Activated CD4-positive, alpha-beta T cell treated with anti-CD3 and anti-CD28 coated beads, Interleukin-2, amount 10 ng/mL, durations not matched to agents 7 days and 5 days (primary cell): ENCODE measurements around the gene CXCL13. TPM values are rescaled to one million over a fixed set of nuclear protein-coding genes. Genes with fewer than 3 reads are reported as not detected.
A peak's percentile ranks its signal among the peaks of the same experiment; 100 is the strongest.

Experiments used
- CTCF ChIA-PET: fragments of 350-600 bp; sonication (Branson Sonifier 250); formaldehyde crosslinking; loops from one replicate; lab custom pipeline; 2021; ENCODE audit warnings: antibody characterized with exemption; lab: Charles Lee
- POLR2A ChIA-PET: fragments of 350-600 bp; sonication (Branson Sonifier 250); formaldehyde crosslinking; loops from one replicate; lab custom pipeline; 2021; ENCODE audit warnings: antibody characterized with exemption; lab: Charles Lee
- DNase-seq: peaks from one replicate; pipeline ENCODE4 v3.0.0-alpha.2; 2020
- H3K27ac Mint-ChIP-seq: one replicate; pipeline ENCODE4 v1.8.0; 2021; ENCODE audit warnings: mild to moderate bottlenecking, moderate library complexity, mixed read lengths
- H3K27me3 Mint-ChIP-seq: one replicate; pipeline ENCODE4 v1.8.0; 2021; ENCODE audit warnings: mixed read lengths
- H3K36me3 Mint-ChIP-seq: one replicate; pipeline ENCODE4 v1.8.0; 2021; ENCODE audit warnings: low read depth, mixed read lengths
- H3K4me1 Mint-ChIP-seq: one replicate; pipeline ENCODE4 v1.8.0; 2021; ENCODE audit warnings: mixed read lengths
- H3K4me3 Mint-ChIP-seq: one replicate; pipeline ENCODE4 v1.8.0; 2021; ENCODE audit warnings: mild to moderate bottlenecking, moderate library complexity, mixed read lengths
- H3K9me3 Mint-ChIP-seq: one replicate; pipeline ENCODE4 v1.8.0; 2021; ENCODE audit warnings: mixed read lengths
- total RNA-seq, 2 experiments: library from RNA; stranded (reverse); gene quantifications; one replicate each; pipeline ENCODE4 v1.2.3, GENCODE V29; 2021

The CXCL13 gene
- total RNA-seq, 2 experiments from 2014 or later = not detected

DNA sequence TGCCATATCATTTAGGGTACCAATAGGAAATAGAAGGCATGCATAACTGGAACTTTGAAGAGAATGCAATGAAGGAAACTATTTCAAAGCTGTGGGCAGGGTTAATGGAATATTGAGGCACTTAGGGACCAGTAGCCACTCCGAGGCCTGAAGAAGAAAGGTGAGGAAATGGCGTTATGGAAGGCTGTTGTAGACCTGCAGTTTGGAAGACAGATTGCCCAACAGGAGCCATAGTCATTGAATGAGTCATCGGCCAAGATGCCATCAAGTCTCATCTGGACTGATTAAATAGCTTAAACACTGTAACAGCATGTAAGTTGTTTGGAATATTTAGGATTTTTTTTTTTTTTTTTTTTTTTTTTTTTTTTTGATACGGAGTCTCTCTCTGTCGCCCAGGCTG lies 11.6 kb downstream of the CXCL13 start:
- Mint-ChIP-seq H3K27ac (no peak overlapping the region), H3K9me3 (no peaks in the 10 kb centered on the region), H3K27me3 (peaks cover 16% of the 10 kb centered on the region), H3K36me3 (no peaks in the 10 kb centered on the region), H3K4me3 (no peak overlapping the region), H3K4me1 (peaks cover 5% of the 10 kb centered on the region)
- POLR2A ChIA-PET = no interaction called here
- DNase-seq = no peak
- CTCF ChIA-PET = interaction anchor here (1.0 to 2.3 kb wide), 3 partner anchors 16 to 153 kb away, joined by 3 to 8 read pairs (median 5); no protein-coding TSS in a partner anchor

DNA sequence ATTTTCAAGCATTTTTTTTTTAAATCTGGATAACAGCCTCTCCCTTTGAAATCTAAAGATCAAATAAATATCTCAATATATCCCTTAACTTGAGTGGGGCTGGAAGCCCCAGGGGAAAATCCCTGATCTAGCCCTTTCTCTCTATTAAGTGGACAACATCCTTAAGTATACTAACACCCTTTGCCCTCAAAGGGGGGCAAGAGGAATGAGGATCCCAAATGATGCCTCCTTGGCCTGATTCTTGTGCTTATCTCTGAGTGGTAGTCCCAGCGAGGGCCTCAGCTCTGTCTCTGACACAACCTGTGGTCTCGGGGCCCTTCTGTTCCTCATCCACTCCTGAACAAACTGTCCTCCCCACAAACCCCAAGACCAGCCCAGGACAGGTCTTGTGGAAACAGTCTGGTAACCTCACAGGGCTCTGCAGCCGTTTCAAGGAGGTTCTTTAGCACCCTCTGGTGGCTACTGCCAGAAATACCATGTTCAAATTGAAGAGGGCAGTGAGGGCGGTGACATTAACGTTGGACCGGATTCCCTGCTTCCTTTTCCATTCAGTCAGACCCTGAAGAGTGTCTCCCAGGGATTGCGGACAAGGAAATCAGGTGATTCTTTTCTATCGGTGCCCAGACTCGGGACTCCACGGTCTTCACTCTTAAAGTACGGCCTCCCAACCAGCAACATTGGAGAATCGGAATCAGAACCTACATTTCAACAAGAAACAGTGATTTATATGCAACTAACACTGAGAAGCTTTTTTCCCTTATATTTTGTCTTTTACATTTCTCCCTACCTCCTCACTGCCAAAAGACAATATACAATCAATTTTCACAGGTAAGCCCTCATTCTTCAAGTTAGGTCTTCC lies 13.0 kb downstream of the CXCL13 start:
- H3K27me3 Mint-ChIP-seq = peaks cover 15% of the 10 kb centered on the region
- no peak overlapping the region for H3K27ac Mint-ChIP-seq
- H3K4me3 Mint-ChIP-seq = no peak overlapping the region
- CTCF ChIA-PET = interaction anchor here (1.2 to 2.3 kb wide), 5 partner anchors 9 to 154 kb away, joined by 3 to 8 read pairs (median 5); no protein-coding TSS in a partner anchor
- peaks cover 5% of the 10 kb centered on the region for H3K4me1 Mint-ChIP-seq
- no peaks in the 10 kb centered on the region for H3K36me3 Mint-ChIP-seq
- H3K9me3 Mint-ChIP-seq = no peaks in the 10 kb centered on the region
- POLR2A ChIA-PET = no interaction called here
- peak; percentile 72 for DNase-seq

DNA sequence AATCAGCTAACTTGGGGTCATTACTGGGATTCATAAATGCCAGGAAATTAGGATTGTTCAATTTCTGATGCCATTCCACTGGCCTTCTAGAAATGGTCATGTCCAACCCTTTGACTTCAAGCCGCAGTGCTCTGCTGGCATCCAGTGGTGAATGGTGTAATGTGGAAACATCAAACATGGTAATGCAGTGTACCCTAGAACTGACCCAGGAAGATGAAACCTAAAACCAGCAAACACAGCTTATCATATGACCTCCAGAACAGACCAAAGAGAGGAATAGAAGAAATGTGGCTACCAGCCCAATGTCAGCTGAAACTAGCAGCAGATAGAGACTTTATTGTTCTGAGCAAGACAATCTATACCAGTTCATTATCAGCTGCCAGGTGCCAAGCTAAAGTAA lies 13.8 kb downstream of the CXCL13 start:
- Mint-ChIP-seq H3K36me3 (no peaks in the 10 kb centered on the region), H3K4me1 (peaks cover 5% of the 10 kb centered on the region), H3K4me3 (no peak overlapping the region), H3K27ac (no peak overlapping the region), H3K27me3 (peaks cover 15% of the 10 kb centered on the region), H3K9me3 (no peaks in the 10 kb centered on the region)
- DNase-seq = no peak
- ChIA-PET CTCF (interaction anchor here (0.5 to 1.5 kb wide), 5 partner anchors 9 to 435 kb away, joined by 3 to 6 read pairs (median 4); no protein-coding TSS in a partner anchor), POLR2A (no interaction called here)

DNA sequence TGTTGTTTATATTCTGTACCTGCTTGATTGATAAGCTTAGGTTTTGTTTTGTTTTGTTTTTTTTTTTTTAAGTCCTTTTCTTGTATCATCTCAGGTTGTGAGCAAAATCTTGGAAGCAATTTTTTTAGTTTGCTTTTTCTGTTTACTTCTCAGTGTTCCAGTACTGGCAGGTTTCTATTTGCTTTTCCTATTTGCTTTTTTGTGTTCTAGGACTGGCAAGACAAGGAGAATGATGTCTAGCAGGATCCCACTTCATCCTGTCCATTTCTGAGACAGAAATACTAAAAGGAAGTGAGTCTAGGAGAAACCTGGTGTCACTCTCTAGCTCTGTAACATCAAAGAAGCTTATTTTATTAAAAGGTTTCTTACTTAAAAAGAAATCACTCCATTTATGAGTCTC lies 15.6 kb downstream of the CXCL13 start:
- no peak for DNase-seq
- POLR2A ChIA-PET = no interaction called here
- H3K4me1 Mint-ChIP-seq = peaks cover 5% of the 10 kb centered on the region
- H3K27me3 Mint-ChIP-seq = peaks cover 15% of the 10 kb centered on the region
- H3K27ac Mint-ChIP-seq = no peak overlapping the region
- CTCF ChIA-PET = interaction anchor here (0.6 kb wide), 1 partner anchor 236 kb away, joined by 3 read pairs; no protein-coding TSS in a partner anchor
- H3K9me3 Mint-ChIP-seq = no peaks in the 10 kb centered on the region
- H3K4me3 Mint-ChIP-seq = no peak overlapping the region
- H3K36me3 Mint-ChIP-seq = no peaks in the 10 kb centered on the region

DNA sequence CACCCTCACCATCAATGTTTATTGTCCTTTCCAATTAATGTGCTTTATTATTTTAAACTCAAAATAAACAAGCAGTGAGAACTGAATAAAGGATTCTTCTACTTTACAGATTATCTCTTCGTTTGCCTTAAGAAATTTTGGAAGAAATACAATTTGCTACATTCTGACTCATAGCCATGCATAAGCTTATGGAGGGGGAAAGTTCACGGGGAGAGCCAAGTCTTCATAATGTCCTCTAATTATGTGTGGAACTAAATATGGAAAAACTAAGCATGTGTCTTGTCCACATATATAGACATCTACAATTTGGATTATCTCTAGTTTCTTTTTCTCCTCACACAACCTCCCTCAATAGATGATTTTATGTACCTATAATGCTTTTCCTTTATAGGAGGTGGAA lies 17.5 kb downstream of the CXCL13 start:
- no peaks in the 10 kb centered on the region for H3K9me3 Mint-ChIP-seq
- H3K27me3 Mint-ChIP-seq = peaks cover 15% of the 10 kb centered on the region
- CTCF ChIA-PET = no interaction called here
- POLR2A ChIA-PET = no interaction called here
- no peak for DNase-seq
- H3K36me3 Mint-ChIP-seq = no peaks in the 10 kb centered on the region
- H3K4me1 Mint-ChIP-seq = peaks cover 5% of the 10 kb centered on the region
- H3K27ac Mint-ChIP-seq = no peak overlapping the region
- no peak overlapping the region for H3K4me3 Mint-ChIP-seq

- Mint-ChIP-seq H3K27ac (no peak overlapping the region), H3K9me3 (no peaks in the 10 kb centered on the region), H3K4me1 (no peaks in the 10 kb centered on the region), H3K36me3 (no peaks in the 10 kb centered on the region), H3K27me3 (peaks cover 11% of the 10 kb centered on the region), H3K4me3 (no peak overlapping the region)
- ChIA-PET CTCF (interaction anchor here (0.5 kb wide), 1 partner anchor 1125 kb away, joined by 3 read pairs; no protein-coding TSS in a partner anchor), POLR2A (no interaction called here)
- no peak for DNase-seq
Measured at GRCh38 chr4:77624213-77624612, 18.6 kb downstream of the CXCL13 start.

- peaks cover 3% of the 10 kb centered on the region for H3K36me3 Mint-ChIP-seq
- H3K4me1 Mint-ChIP-seq = peaks cover 12% of the 10 kb centered on the region
- DNase-seq = no peak
- no peak overlapping the region for H3K27ac Mint-ChIP-seq
- no peaks in the 10 kb centered on the region for H3K9me3 Mint-ChIP-seq
- ChIA-PET POLR2A (no interaction called here), CTCF (no interaction called here)
- no peak overlapping the region for H3K4me3 Mint-ChIP-seq
- H3K27me3 Mint-ChIP-seq = peaks cover 8% of the 10 kb centered on the region
Measured at GRCh38 chr4:77625485-77625884, 19.9 kb downstream of the CXCL13 start.

GRCh38 chr4:77629885-77630284 lies 24.3 kb downstream of the CXCL13 start:
- no peak overlapping the region for H3K4me3 Mint-ChIP-seq
- H3K9me3 Mint-ChIP-seq = peaks cover under 1% of the 10 kb centered on the region
- H3K36me3 Mint-ChIP-seq = peaks cover 3% of the 10 kb centered on the region
- H3K27me3 Mint-ChIP-seq = no peaks in the 10 kb centered on the region
- peak overlapping the region; percentile 3 for H3K27ac Mint-ChIP-seq
- peaks cover 20% of the 10 kb centered on the region for H3K4me1 Mint-ChIP-seq
- no peak for DNase-seq
- ChIA-PET POLR2A (no interaction called here), CTCF (interaction anchor here (1.1 to 1.7 kb wide), 3 partner anchors 10 to 32 kb away, joined by 3 to 6 read pairs (median 5); no protein-coding TSS in a partner anchor)

DNA sequence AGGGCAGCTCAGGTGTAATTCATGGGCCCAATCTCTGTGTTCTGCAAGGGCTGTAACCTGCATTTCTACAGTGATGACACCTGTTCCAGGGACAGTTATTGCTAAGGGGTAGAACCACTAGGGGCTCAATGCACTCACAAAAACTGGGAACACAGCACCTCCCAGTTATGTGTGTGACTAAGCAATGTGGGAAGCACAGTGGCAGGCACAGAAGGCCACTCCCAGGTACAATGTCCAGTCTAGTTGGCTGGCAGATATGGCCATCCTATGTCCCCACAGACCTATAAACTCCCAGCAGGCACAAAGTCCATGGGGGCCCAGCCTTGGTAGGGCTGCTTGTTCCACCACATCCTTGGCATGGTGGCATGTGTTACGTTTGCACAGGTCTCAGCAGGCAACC lies 25.7 kb downstream of the CXCL13 start:
- Mint-ChIP-seq H3K9me3 (peaks cover 5% of the 10 kb centered on the region), H3K4me1 (peaks cover 20% of the 10 kb centered on the region), H3K27me3 (no peaks in the 10 kb centered on the region), H3K27ac (no peak overlapping the region), H3K36me3 (peaks cover 3% of the 10 kb centered on the region), H3K4me3 (no peak overlapping the region)
- no peak for DNase-seq
- ChIA-PET CTCF (no interaction called here), POLR2A (no interaction called here)

DNA sequence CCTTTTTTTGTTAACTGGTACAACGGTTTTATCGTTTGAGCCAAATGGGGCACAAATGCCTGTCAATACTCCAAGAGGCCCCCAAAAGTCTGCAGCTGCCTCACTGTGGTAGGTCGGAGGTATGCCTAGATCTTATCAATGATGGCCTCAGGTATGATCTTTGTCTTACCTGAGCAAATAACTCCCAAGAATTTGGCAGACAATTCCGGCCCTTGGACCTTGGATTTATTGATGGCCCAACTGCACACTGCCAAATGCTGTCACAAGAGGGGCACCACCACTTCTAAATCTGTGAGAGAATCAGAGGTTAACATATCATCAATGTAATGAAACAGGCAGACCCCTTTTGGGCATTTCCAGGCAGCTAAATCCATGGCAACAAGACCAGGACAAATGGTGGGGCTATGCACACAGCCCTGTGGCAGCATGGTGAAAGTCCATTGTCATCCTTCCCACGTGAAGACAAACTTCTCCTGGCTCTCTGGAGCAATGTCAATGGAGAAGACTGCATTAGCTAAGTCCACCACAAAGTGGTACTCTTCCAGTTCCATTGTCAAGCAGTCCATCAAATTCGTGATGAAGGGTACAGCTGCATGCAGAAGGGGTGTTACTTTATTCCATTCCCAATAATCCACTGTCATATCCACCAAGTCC lies 28.6 kb downstream of the CXCL13 start:
- peaks cover 11% of the 10 kb centered on the region for H3K9me3 Mint-ChIP-seq
- H3K27me3 Mint-ChIP-seq = peaks cover 3% of the 10 kb centered on the region
- peaks cover 19% of the 10 kb centered on the region for H3K4me1 Mint-ChIP-seq
- ChIA-PET CTCF (interaction anchor here (1.0 kb wide), 1 partner anchor 169 kb away, joined by 4 read pairs; no protein-coding TSS in a partner anchor), POLR2A (no interaction called here)
- no peak overlapping the region for H3K27ac Mint-ChIP-seq
- peaks cover 3% of the 10 kb centered on the region for H3K36me3 Mint-ChIP-seq
- DNase-seq = no peak
- H3K4me3 Mint-ChIP-seq = no peak overlapping the region

GRCh38 chr4:77635246-77635645 lies 29.6 kb downstream of the CXCL13 start:
- H3K9me3 Mint-ChIP-seq = peaks cover 11% of the 10 kb centered on the region
- no peak overlapping the region for H3K27ac Mint-ChIP-seq
- ChIA-PET POLR2A (no interaction called here), CTCF (no interaction called here)
- peaks cover 9% of the 10 kb centered on the region for H3K4me1 Mint-ChIP-seq
- no peak for DNase-seq
- H3K27me3 Mint-ChIP-seq = peaks cover 4% of the 10 kb centered on the region
- H3K36me3 Mint-ChIP-seq = no peaks in the 10 kb centered on the region
- H3K4me3 Mint-ChIP-seq = no peak overlapping the region

- ChIA-PET POLR2A (no interaction called here), CTCF (no interaction called here)
- Mint-ChIP-seq H3K36me3 (no peaks in the 10 kb centered on the region), H3K27me3 (peaks cover 4% of the 10 kb centered on the region), H3K9me3 (peaks cover 11% of the 10 kb centered on the region), H3K4me1 (peaks cover 4% of the 10 kb centered on the region), H3K4me3 (no peak overlapping the region), H3K27ac (no peak overlapping the region)
- no peak for DNase-seq
Measured at GRCh38 chr4:77635876-77636275, 30.3 kb downstream of the CXCL13 start.

DNA sequence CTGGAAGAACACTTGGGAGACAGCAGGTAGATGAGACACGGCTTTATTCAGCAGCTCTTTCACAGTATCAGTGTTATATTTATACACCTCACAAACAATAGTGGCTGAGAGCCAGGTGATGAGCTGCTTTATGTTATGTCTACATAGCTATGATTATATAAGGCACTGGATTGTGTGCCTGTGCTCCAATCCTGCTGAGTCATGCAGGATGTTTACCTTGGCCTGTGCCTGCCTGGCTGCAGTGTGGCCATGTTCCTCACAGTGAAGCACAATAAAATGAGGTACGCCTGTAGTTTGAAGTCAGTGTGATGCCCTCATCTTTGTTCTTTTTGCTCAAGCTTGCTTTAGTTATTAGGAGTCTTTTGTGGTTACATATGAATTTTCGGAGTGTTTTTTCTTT lies 31.3 kb downstream of the CXCL13 start:
- Mint-ChIP-seq H3K36me3 (no peaks in the 10 kb centered on the region), H3K4me1 (no peaks in the 10 kb centered on the region), H3K4me3 (no peak overlapping the region), H3K27ac (no peak overlapping the region), H3K9me3 (peaks cover 11% of the 10 kb centered on the region), H3K27me3 (peaks cover 4% of the 10 kb centered on the region)
- ChIA-PET CTCF (interaction anchor here (0.5 kb wide), 1 partner anchor 709 kb away, joined by 3 read pairs; no protein-coding TSS in a partner anchor), POLR2A (no interaction called here)
- no peak for DNase-seq
